CD4-positive, alpha-beta T cell (primary cell): ENCODE results near the gene MTM1. TPM values are rescaled to one million over a fixed set of nuclear protein-coding genes. Genes with fewer than 3 reads are reported as not detected.

ENCODE experiments used
- ATAC-seq: fragments of 200-7000 bp; cut with Tn5 transposase; one replicate; pipeline ENCODE4 v1.10.0; 2022; ENCODE audit warnings: mild to moderate bottlenecking; ENCODE audit not compliant: poor library complexity
- CTCF ChIA-PET: fragments of 350-600 bp; sonication (Branson Sonifier 250); formaldehyde crosslinking; loops from one replicate; lab custom pipeline; 2021; ENCODE audit warnings: antibody characterized with exemption, inconsistent platforms; lab: Charles Lee
- POLR2A ChIA-PET: fragments of 350-600 bp; sonication (Branson Sonifier 250); formaldehyde crosslinking; loops from one replicate; lab custom pipeline; 2021; ENCODE audit warnings: antibody characterized with exemption, inconsistent platforms; lab: Charles Lee
- DNase-seq, 14 experiments: peaks; one replicate each; pipeline ENCODE4 v3.0.0-alpha.2; 2013 to 2020; ENCODE audit warnings: mixed read lengths in 2 of 14
- H3K27ac ChIP-seq, 2 donors: one replicate each; pipeline versions ENCODE4 v1.5.1 to v1.7.0; 2013; ENCODE audit warnings: low read length in 2 of 2, low read depth in 1 of 2, mild to moderate bottlenecking in 1 of 2
- H3K27me3 ChIP-seq, 2 experiments: 1 replicate in 1 of 2; 2 replicates in 1 of 2; pipeline versions ENCODE4 v1.6.1 to v1.7.0; 2013; ENCODE audit warnings: low read length in 2 of 2, control low read depth in 1 of 2, mild to moderate bottlenecking in 1 of 2, moderate library complexity in 1 of 2; ENCODE audit not compliant: insufficient read depth in 2 of 2, control insufficient read depth in 1 of 2
- H3K36me3 ChIP-seq: one replicate; pipeline ENCODE4 v1.6.1; 2013; ENCODE audit warnings: low read length, control low read depth; ENCODE audit not compliant: insufficient read depth
- H3K4me1 ChIP-seq: one replicate; pipeline ENCODE4 v1.6.1; 2013; ENCODE audit warnings: low read length, control low read depth; ENCODE audit not compliant: insufficient read depth
- H3K4me3 ChIP-seq: one replicate; pipeline ENCODE4 v1.5.1; 2013; ENCODE audit warnings: mild to moderate bottlenecking, low read length, moderate library complexity
- H3K9me3 ChIP-seq, 2 experiments: 1 replicate in 1 of 2; 2 replicates in 1 of 2; pipeline versions ENCODE4 v1.6.1 to v1.7.0; 2013; ENCODE audit warnings: low read length in 2 of 2, mild to moderate bottlenecking in 2 of 2, control low read depth in 1 of 2, moderate library complexity in 1 of 2; ENCODE audit not compliant: control insufficient read depth in 1 of 2, insufficient read depth in 1 of 2
- H3K27ac Mint-ChIP-seq: one replicate; pipeline ENCODE4 v1.8.0; 2020; ENCODE audit warnings: mixed read lengths
- H3K27me3 Mint-ChIP-seq: one replicate; pipeline ENCODE4 v1.8.0; 2021; ENCODE audit warnings: mixed read lengths
- H3K36me3 Mint-ChIP-seq: one replicate; pipeline ENCODE4 v1.8.0; 2021; ENCODE audit warnings: low read depth, mixed read lengths
- H3K4me1 Mint-ChIP-seq: one replicate; pipeline ENCODE4 v1.8.0; 2021; ENCODE audit warnings: low read depth, mixed read lengths
- H3K4me3 Mint-ChIP-seq: one replicate; pipeline ENCODE4 v1.8.0; 2020; ENCODE audit warnings: mild to moderate bottlenecking, mixed read lengths
- H3K9me3 Mint-ChIP-seq: one replicate; pipeline ENCODE4 v1.8.0; 2020; ENCODE audit warnings: mixed read lengths
- intact Hi-C, 2 experiments: fragments of 100-400 bp; cut with DNase I in 1 of 2; cut with micrococcal nuclease in 1 of 2; formaldehyde crosslinking; loops; one replicate each; pipeline versions ENCODE4 v1.15.1 to v1.9.0; 2023 to 2025; cut with DNase I, micrococcal nuclease
- total RNA-seq, 174 experiments: library from RNA in 2 of 174; stranded (reverse) in 2 of 174; gene quantifications; one replicate each; pipeline ENCODE4 v1.2.3 and lab custom pipeline; 2021 to 2026
- TF ChIP-seq, protein P1 (sequence below): fragments of 200-600 bp; IDR thresholded peaks from one replicate; pipeline ENCODE4 v1.8.0; 2022; ENCODE audit warnings: antibody characterized with exemption, mild to moderate bottlenecking

Gene MTM1
- total RNA-seq, 2 experiments from 2014 or later, result 20.6 to 26.9 TPM

DNA sequence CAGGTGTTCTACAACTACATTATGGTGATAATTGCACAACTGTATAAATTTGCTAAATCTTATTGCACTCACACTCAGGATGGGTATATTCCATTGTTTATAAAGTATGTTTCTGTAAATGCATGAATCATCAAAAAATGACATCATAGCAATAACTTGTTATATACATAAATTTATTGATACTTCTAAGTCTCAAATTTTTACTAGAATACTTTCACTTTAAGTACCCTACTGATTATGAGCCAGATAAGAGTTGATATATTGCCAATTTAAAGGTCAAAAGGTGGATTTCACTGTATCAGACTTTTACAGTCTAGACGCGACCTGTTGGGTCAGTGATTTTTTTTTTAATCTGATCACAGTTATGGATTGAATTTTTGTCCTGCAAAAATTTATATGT is 87.4 kb downstream of the MTM1 start:
- H3K4me3 Mint-ChIP-seq, result no peak overlapping the region
- TF ChIP-seq, protein P1, sequence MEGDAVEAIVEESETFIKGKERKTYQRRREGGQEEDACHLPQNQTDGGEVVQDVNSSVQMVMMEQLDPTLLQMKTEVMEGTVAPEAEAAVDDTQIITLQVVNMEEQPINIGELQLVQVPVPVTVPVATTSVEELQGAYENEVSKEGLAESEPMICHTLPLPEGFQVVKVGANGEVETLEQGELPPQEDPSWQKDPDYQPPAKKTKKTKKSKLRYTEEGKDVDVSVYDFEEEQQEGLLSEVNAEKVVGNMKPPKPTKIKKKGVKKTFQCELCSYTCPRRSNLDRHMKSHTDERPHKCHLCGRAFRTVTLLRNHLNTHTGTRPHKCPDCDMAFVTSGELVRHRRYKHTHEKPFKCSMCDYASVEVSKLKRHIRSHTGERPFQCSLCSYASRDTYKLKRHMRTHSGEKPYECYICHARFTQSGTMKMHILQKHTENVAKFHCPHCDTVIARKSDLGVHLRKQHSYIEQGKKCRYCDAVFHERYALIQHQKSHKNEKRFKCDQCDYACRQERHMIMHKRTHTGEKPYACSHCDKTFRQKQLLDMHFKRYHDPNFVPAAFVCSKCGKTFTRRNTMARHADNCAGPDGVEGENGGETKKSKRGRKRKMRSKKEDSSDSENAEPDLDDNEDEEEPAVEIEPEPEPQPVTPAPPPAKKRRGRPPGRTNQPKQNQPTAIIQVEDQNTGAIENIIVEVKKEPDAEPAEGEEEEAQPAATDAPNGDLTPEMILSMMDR, result no peak
- H3K27me3 Mint-ChIP-seq, result no peaks in the 10 kb centered on the region
- no peak for DNase-seq
- H3K36me3 ChIP-seq, result peaks cover 45% of the 10 kb centered on the region
- no peak overlapping the region for H3K27ac ChIP-seq
- no peaks in the 10 kb centered on the region for H3K9me3 Mint-ChIP-seq
- ATAC-seq, result no peak
- CTCF ChIA-PET, result no interaction called here
- H3K27me3 ChIP-seq, result no peaks in the 10 kb centered on the region
- no peak overlapping the region for H3K4me3 ChIP-seq
- POLR2A ChIA-PET, result no interaction called here
- H3K9me3 ChIP-seq, result no peaks in the 10 kb centered on the region
- peaks cover 51% of the 10 kb centered on the region for H3K36me3 Mint-ChIP-seq
- peaks cover 8% of the 10 kb centered on the region for H3K4me1 Mint-ChIP-seq
- no peak overlapping the region for H3K27ac Mint-ChIP-seq
- no peaks in the 10 kb centered on the region for H3K4me1 ChIP-seq
- intact Hi-C loops, result no loop called here

DNA sequence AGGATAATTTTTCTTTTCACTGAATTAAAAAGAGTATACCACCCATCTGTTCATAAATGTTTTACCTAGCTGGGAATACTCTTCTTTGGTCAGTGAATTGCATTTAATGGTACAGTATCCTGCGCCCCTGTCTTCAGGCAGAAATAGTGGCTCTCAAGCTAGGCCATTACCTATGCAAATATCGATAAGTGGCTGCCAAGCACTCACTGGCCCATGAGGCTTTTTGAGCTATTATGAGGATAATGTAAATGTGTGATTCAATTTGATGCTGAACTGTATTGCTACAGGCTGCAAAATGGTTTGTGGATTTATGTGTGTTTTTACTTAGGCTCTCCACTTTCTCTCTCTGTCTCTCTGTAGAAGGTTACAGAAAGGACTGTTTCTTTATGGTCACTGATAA is 94.7 kb downstream of the MTM1 start:
- no peaks in the 10 kb centered on the region for H3K9me3 ChIP-seq
- CTCF ChIA-PET, result interaction anchor here (1.8 kb wide), 1 partner anchor 10 kb away, joined by 6 read pairs; no protein-coding TSS in a partner anchor
- POLR2A ChIA-PET, result no interaction called here
- ATAC-seq (no peak), DNase-seq (no peak)
- Mint-ChIP-seq H3K27me3 (no peaks in the 10 kb centered on the region), H3K27ac (no peak overlapping the region), H3K36me3 (peaks cover 71% of the 10 kb centered on the region), H3K4me1 (no peaks in the 10 kb centered on the region), H3K9me3 (no peaks in the 10 kb centered on the region), H3K4me3 (no peak overlapping the region)
- H3K4me1 ChIP-seq, result no peaks in the 10 kb centered on the region
- H3K36me3 ChIP-seq, result peaks cover 44% of the 10 kb centered on the region
- TF ChIP-seq, protein P1, result no peak
- H3K4me3 ChIP-seq, result no peak overlapping the region
- intact Hi-C loops, result loop anchor here (10.0 kb wide), 1 partner anchor 52 kb away; no protein-coding TSS in a partner anchor
- no peaks in the 10 kb centered on the region for H3K27me3 ChIP-seq
- no peak overlapping the region for H3K27ac ChIP-seq

DNA sequence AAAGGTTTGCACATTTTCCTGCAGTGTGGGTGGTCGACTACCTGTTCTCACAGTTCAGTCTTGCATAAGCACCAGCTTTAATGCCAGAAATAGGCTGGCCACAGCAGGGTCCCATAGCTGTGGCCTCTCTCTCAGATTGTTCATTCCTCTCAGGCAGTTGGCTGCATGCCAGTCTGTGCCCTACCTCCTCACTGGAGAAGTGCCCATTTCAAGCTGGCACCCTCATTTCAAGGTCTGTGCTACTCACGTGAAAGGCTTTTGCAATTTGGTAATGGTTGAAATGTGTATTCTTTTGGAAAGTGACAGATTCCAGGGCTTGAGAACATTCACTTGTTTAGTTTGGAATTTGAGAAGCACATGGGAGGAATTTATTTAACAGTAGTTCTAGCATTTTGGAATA is 95.9 kb downstream of the MTM1 start:
- DNase-seq, result no peak
- intact Hi-C loops, result loop anchor here (10.0 kb wide), 1 partner anchor 51 kb away; no protein-coding TSS in a partner anchor
- peaks cover 40% of the 10 kb centered on the region for H3K36me3 ChIP-seq
- no peaks in the 10 kb centered on the region for H3K27me3 ChIP-seq
- Mint-ChIP-seq H3K27ac (no peak overlapping the region), H3K4me1 (no peaks in the 10 kb centered on the region), H3K36me3 (peaks cover 79% of the 10 kb centered on the region), H3K4me3 (no peak overlapping the region), H3K27me3 (no peaks in the 10 kb centered on the region), H3K9me3 (no peaks in the 10 kb centered on the region)
- TF ChIP-seq, protein P1, result no peak
- H3K4me1 ChIP-seq, result no peaks in the 10 kb centered on the region
- no peak for ATAC-seq
- ChIA-PET CTCF (interaction anchor here (1.6 kb wide), 1 partner anchor 19 kb away, joined by 3 read pairs; no protein-coding TSS in a partner anchor), POLR2A (no interaction called here)
- H3K4me3 ChIP-seq, result no peak overlapping the region
- no peak overlapping the region for H3K27ac ChIP-seq
- H3K9me3 ChIP-seq, result no peaks in the 10 kb centered on the region
